SK-MEL-5 (cell line): ENCODE measurements around the gene EIF2S2. TPM values are rescaled to one million over a fixed set of nuclear protein-coding genes. Genes with fewer than 3 reads are reported as not detected.

Experiments
- DNase-seq: peaks from one replicate; pipeline ENCODE4 v3.0.0-alpha.2; 2016; ENCODE audit warnings: low read depth, low spot score
- in situ Hi-C: cut with HindIII; loops from 2 replicates; pipeline ENCODE4 v1.10.0; 2016; ENCODE audit warnings: low sequenced_read_pairs, high pct_unique_total_duplicates, low pct_unique_long_range_greater_than_20kb
- total RNA-seq: library from RNA; depleted of rRNA; stranded (reverse); fragments of >200 nt; shearing (Covaris generic); gene quantifications from 2 replicates; pipeline ENCODE4 v1.2.3, GENCODE V29; 2014

The EIF2S2 gene
- total RNA-seq, 1 experiment from 2014 or later = 226 TPM

- in situ Hi-C loops = no loop called here
- no peak for DNase-seq
Measured at GRCh38 chr20:34074101-34074760, 37.8 kb downstream of the EIF2S2 start.

GRCh38 chr20:34072778-34073177 is 39.3 kb downstream of the EIF2S2 start:
- in situ Hi-C loops = no loop called here
- DNase-seq = no peak

DNA sequence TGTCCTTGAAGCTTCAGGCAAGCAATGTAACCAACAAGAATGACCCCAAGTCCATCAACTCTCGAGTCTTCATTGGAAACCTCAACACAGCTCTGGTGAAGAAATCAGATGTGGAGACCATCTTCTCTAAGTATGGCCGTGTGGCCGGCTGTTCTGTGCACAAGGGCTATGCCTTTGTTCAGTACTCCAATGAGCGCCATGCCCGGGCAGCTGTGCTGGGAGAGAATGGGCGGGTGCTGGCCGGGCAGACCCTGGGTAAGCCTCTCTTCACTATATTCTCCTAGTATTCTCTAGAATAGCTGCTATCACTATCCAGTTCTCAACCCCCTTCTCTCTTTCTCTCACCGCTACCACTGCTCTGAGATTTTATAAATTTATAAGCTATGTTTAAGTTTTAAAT is 40.0 kb downstream of the EIF2S2 start:
- no peak for DNase-seq
- in situ Hi-C loops = no loop called here

- DNase-seq = no peak
- in situ Hi-C loops = no loop called here
Measured at GRCh38 chr20:34070859-34071258, 41.2 kb downstream of the EIF2S2 start.

DNA sequence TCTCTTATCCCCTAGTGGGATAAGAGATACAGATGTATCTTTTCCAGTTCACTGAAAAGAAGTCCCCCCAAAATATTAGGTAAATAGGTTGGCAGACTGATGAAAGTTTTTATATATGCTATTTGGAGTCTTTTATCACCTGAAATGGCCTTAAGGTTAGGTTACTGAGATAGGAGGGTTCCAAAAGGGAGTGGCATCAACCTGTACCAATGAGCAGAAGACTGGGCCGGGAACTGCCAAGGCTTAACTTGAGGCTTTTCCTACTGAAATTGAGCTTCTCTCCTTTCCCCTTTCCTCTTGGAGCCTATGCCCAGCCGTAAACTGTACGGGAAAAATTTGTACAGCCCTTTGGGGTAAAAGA is 42.0 kb downstream of the EIF2S2 start:
- in situ Hi-C loops = no loop called here
- DNase-seq = no peak

- in situ Hi-C loops = no loop called here
- DNase-seq = peak; percentile 87
Measured at GRCh38 chr20:34069341-34070078, 42.5 kb downstream of the EIF2S2 start.

- DNase-seq = no peak
- in situ Hi-C loops = no loop called here
Measured at GRCh38 chr20:34068001-34068400, 44.0 kb downstream of the EIF2S2 start.

GRCh38 chr20:34066476-34067090 is 45.5 kb downstream of the EIF2S2 start:
- in situ Hi-C loops = no loop called here
- peak; percentile 97 for DNase-seq

DNA sequence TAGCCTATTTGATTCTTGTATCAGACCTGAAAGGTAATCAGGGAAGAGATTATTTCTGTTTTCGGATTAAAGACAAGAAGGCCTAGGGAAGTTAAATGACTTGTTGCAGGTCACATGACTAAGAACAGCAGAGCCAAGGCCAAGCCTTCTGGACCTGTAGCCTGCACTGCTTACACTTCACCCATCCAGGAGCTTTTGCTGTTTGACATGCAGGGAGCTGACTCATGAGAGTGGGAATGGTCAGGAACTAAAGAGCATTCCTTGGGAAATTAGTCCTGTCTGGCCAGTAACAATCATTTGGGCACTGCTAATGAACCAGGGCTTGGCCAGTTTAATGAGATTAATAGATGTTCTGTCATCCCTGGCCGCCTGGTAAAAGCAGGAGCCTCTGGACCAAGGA is 46.8 kb downstream of the EIF2S2 start:
- DNase-seq = no peak
- in situ Hi-C loops = no loop called here

- no peak for DNase-seq
- in situ Hi-C loops = no loop called here
Measured at GRCh38 chr20:34064286-34064685, 47.8 kb downstream of the EIF2S2 start.

DNA sequence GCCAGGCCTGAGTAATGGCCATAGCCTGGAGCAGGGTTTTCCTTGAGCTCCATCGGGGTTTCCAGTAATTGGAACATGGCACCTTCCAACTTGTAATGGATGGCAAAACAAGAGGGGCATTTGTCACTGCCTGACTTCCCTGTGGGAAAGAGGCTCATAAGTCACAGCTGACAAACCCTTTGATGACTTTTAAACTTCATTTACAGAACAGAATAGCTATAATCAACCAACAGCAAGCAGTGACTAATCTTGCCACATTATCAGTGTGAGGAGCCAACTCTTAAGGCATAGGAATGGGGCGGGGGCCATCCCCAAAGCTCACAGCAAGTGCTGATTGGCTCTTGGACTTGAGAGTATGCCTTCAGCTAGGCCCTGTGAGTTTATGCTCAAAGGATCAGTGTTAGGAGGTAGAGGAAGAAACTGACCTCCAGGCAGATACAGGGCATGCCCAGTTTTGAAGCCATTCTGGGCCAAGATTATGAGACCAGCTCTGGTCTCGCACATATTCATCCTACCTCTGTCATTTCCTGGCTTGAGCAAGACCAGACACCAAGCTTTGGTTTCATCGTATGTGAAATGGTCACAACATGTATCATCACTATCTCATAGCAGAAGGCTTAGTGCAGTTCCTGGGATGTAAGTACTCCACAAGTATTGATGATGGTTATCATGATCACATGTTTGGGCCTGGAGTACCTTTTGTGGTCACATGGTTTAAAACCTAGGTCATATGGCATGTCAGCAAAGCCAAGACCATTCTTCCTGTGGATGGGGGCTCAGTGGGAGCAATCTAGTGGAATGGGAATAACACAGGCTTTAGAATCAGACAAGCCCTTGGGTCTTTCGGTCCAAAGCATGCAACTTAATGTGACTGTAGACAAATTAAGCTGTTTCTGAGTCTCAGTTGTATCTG is 49.2 kb downstream of the EIF2S2 start:
- in situ Hi-C loops = no loop called here
- no peak for DNase-seq

DNA sequence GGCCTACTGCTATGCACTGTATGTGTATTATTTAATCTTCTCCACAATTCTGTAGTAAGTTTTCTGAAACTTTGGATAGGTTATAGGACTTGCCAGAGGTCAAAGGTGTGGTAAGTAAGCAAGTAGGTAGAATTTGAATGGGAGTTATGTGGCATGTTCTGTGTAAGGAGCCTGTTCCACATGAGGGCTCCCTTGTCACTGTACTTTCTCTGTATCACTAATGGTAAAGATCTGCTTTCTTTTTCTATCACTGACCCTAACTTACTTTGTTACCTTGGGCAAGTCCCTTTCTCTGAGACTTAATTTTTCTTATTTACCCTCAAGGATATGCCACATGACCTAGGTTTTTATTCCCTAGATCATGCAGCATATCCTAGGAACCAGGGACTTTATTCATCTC is 50.3 kb downstream of the EIF2S2 start:
- DNase-seq = no peak
- in situ Hi-C loops = no loop called here

- in situ Hi-C loops = no loop called here
- no peak for DNase-seq
Measured at GRCh38 chr20:34060970-34061369, 51.1 kb downstream of the EIF2S2 start.

GRCh38 chr20:34058831-34059230 is 53.2 kb downstream of the EIF2S2 start:
- in situ Hi-C loops = no loop called here
- DNase-seq = no peak

GRCh38 chr20:34055290-34055689 is 56.8 kb downstream of the EIF2S2 start:
- DNase-seq = no peak
- in situ Hi-C loops = no loop called here

- in situ Hi-C loops = no loop called here
- DNase-seq = no peak
Measured at GRCh38 chr20:34052414-34052813, 59.6 kb downstream of the EIF2S2 start.

GRCh38 chr20:34049897-34050695 is 61.9 kb downstream of the EIF2S2 start:
- no peak for DNase-seq

More at GRCh38 chr20:34049897-34050695, 61.9 kb downstream of the EIF2S2 start:
- in situ Hi-C loops = no loop called here
